Suprapubic skin (tissue), 4 donors: Measurements from ENCODE around the gene PYDC2. TPM values are rescaled to one million over a fixed set of nuclear protein-coding genes. Genes with fewer than 3 reads are reported as not detected.

ENCODE experiments used
- DNase-seq, 2 donors: peaks; one replicate each; pipeline ENCODE4 v3.0.0-alpha.2; 2019; ENCODE audit warnings: low spot score in 2 of 2
- H3K27ac ChIP-seq: fragments of 200-600 bp; sonication (generic); one replicate; pipeline ENCODE4 v1.5.1; 2019
- H3K27me3 ChIP-seq: fragments of 200-600 bp; sonication (generic); one replicate; pipeline ENCODE4 v1.5.1; 2019
- H3K36me3 ChIP-seq: fragments of 200-600 bp; sonication (generic); one replicate; pipeline ENCODE4 v1.5.1; 2019
- H3K4me1 ChIP-seq: fragments of 200-600 bp; sonication (generic); one replicate; pipeline ENCODE4 v1.5.1; 2019
- H3K4me3 ChIP-seq: fragments of 200-600 bp; sonication (generic); one replicate; pipeline ENCODE4 v1.5.1; 2019; ENCODE audit warnings: mild to moderate bottlenecking
- H3K9me3 ChIP-seq: fragments of 200-600 bp; sonication (generic); one replicate; pipeline ENCODE4 v1.5.1; 2019
- CTCF ChIP-seq, 2 donors: fragments of 200-600 bp in 1 of 2; fragments of 450-650 bp in 1 of 2; sonication (generic) in 1 of 2; IDR thresholded peaks; one replicate each; pipeline ENCODE4 v1.5.1; 2016 to 2019; ENCODE audit warnings: antibody characterized with exemption in 2 of 2, mild to moderate bottlenecking in 1 of 2, moderate library complexity in 1 of 2
- EP300 ChIP-seq: sonication (generic); formaldehyde crosslinking; IDR thresholded peaks from one replicate; pipeline ENCODE4 v1.6.1; 2017; ENCODE audit warnings: antibody characterized with exemption
- POLR2A ChIP-seq, 2 donors: fragments of 450-650 bp; IDR thresholded peaks; one replicate each; pipeline ENCODE4 v1.6.1; 2017; ENCODE audit warnings: antibody characterized with exemption in 2 of 2, mild to moderate bottlenecking in 2 of 2, moderate library complexity in 2 of 2
- POLR2AphosphoS5 ChIP-seq, 3 donors: sonication (generic); formaldehyde crosslinking; IDR thresholded peaks; one replicate each; pipeline ENCODE4 v1.6.1; 2017; ENCODE audit warnings: antibody characterized with exemption in 3 of 3
- WGBS: methylation state at CpG from one replicate; pipeline ENCODE4 v1.1.5; 2018; 5-methylcytosine and 5-hydroxymethylcytosine counted together
- total RNA-seq, 4 donors: library from RNA; depleted of rRNA; stranded (reverse); fragments of >200 nt; gene quantifications; one replicate each; pipeline ENCODE4 v1.1.0, GENCODE V29; 2016

Gene PYDC2
- total RNA-seq = not detected

- Histone ChIP-seq H3K4me3 (no peak within 1 kb of the TSS), H3K36me3 (no peaks in the 10 kb centered on the region), H3K27me3 (no peaks in the 10 kb centered on the region), H3K9me3 (no peaks in the 10 kb centered on the region), H3K4me1 (no peaks in the 10 kb centered on the region), H3K27ac (no peak within 1 kb of the TSS)
- no peak for DNase-seq
- TF ChIP-seq POLR2A (IDR thresholded peaks at IDR 0.05) (no peak), POLR2AphosphoS5 (IDR thresholded peaks at IDR 0.05) (no peak), EP300 (no peak), CTCF (IDR thresholded peaks at IDR 0.05) (no peak)
- 65% methylated on average over 3 of the region's 3 CpGs for WGBS
Observed at GRCh38 chr3:191461113-191461595, at the start of gene PYDC2. PYDC2 (plus strand) TSS chr3:191461163; CDS start chr3:191461163, 0 bp downstream.

- TF ChIP-seq POLR2A (IDR thresholded peaks at IDR 0.05) (no peak), CTCF (IDR thresholded peaks at IDR 0.05) (no peak), POLR2AphosphoS5 (IDR thresholded peaks at IDR 0.05) (no peak), EP300 (no peak)
- no peaks in the 10 kb centered on the region for H3K36me3 ChIP-seq
- no peak overlapping the region for H3K27ac ChIP-seq
- peaks cover 3% of the 10 kb centered on the region for H3K9me3 ChIP-seq
- WGBS = 33% methylated on average over 1 of the region's 1 CpG
- H3K4me1 ChIP-seq = no peaks in the 10 kb centered on the region
- H3K27me3 ChIP-seq = no peaks in the 10 kb centered on the region
- DNase-seq = no peak
- H3K4me3 ChIP-seq = no peak overlapping the region
Observed at GRCh38 chr3:191412759-191413158, 48.2 kb upstream of the PYDC2 start.

- H3K36me3 ChIP-seq = no peaks in the 10 kb centered on the region
- no peak for TF ChIP-seq EP300
- TF ChIP-seq POLR2AphosphoS5 (IDR thresholded peaks at IDR 0.05) = no peak
- TF ChIP-seq CTCF (IDR thresholded peaks at IDR 0.05) = no peak
- no peak for TF ChIP-seq POLR2A (IDR thresholded peaks at IDR 0.05)
- no peaks in the 10 kb centered on the region for H3K27me3 ChIP-seq
- H3K27ac ChIP-seq = no peak overlapping the region
- 28% methylated on average over 2 of the region's 2 CpGs for WGBS
- DNase-seq = no peak
- H3K9me3 ChIP-seq = peaks cover 3% of the 10 kb centered on the region
- no peaks in the 10 kb centered on the region for H3K4me1 ChIP-seq
- no peak overlapping the region for H3K4me3 ChIP-seq
Observed at GRCh38 chr3:191414286-191414685, 46.7 kb upstream of the PYDC2 start.

GRCh38 chr3:191414732-191415131 is 46.2 kb upstream of the PYDC2 start:
- TF ChIP-seq EP300 = no peak
- TF ChIP-seq POLR2AphosphoS5 (IDR thresholded peaks at IDR 0.05) = no peak
- TF ChIP-seq POLR2A (IDR thresholded peaks at IDR 0.05) = no peak
- TF ChIP-seq CTCF (IDR thresholded peaks at IDR 0.05) = no peak
- no peaks in the 10 kb centered on the region for H3K27me3 ChIP-seq
- DNase-seq = no peak
- H3K9me3 ChIP-seq = no peaks in the 10 kb centered on the region
- H3K4me1 ChIP-seq = no peaks in the 10 kb centered on the region
- WGBS = 90% methylated on average over 1 of the region's 1 CpG
- no peak overlapping the region for H3K27ac ChIP-seq
- H3K4me3 ChIP-seq = no peak overlapping the region
- H3K36me3 ChIP-seq = no peaks in the 10 kb centered on the region

GRCh38 chr3:191415566-191415965 is 45.4 kb upstream of the PYDC2 start:
- Histone ChIP-seq H3K27me3 (no peaks in the 10 kb centered on the region), H3K4me3 (no peak overlapping the region), H3K4me1 (no peaks in the 10 kb centered on the region), H3K36me3 (no peaks in the 10 kb centered on the region), H3K9me3 (no peaks in the 10 kb centered on the region), H3K27ac (no peak overlapping the region)
- WGBS = 82% methylated on average over 9 of the region's 9 CpGs
- no peak for DNase-seq
- TF ChIP-seq POLR2AphosphoS5 (IDR thresholded peaks at IDR 0.05) (no peak), CTCF (IDR thresholded peaks at IDR 0.05) (no peak), EP300 (no peak), POLR2A (IDR thresholded peaks at IDR 0.05) (no peak)
